B cell (primary cell): ENCODE data around the gene ST3GAL3.

Experiments used
- CTCF ChIP-seq: fragments of 200-600 bp; IDR thresholded peaks from one replicate; pipeline ENCODE4 v1.8.0; 2022; ENCODE audit warnings: antibody characterized with exemption, mild to moderate bottlenecking
- EZH2 ChIP-seq: IDR thresholded peaks from 2 replicates; pipeline ENCODE4 v1.6.1; 2012; ENCODE audit warnings: borderline replicate concordance, low read depth, mild to moderate bottlenecking, moderate library complexity, low read length; ENCODE audit not compliant: insufficient read depth, poor library complexity, severe bottlenecking

- TF ChIP-seq CTCF, result no peak
- no peak for TF ChIP-seq EZH2
Observed at GRCh38 chr1:43850591-43851233, 143.4 kb downstream of the ST3GAL3 start.
